ENCODE results near the gene CNTF.

DNA sequence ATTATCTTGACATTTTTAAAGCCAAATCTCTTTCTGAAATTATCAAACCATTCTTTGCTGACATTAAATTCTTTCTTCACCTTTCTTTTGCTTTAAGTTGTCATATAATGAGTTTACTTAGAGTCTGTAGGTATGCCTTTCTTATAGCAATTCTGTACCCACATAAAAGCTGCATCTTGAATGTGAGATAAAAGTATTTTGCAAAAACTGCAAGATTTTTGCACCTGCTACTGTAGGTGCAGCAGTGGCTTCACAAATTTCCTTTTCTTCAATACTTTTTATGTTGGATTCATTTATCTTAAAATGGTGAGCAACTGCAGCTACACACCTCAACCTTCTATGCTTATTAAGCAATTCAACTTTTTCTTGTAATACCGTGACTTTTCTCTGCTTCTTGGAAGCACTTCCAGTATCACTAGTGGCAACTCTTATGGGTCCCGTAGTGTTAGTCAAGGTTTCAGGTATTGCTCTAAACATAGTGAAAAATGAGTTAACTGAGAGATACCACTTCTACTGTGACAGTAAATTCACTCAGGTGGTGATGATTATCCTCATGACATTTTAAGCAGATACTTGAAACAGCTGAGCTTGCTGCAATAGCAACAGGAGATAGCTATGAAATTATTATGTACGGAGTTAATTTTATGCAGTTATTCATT is 24.9 kb upstream of the CNTF start:
- TF ChIP-seq, protein P1, sequence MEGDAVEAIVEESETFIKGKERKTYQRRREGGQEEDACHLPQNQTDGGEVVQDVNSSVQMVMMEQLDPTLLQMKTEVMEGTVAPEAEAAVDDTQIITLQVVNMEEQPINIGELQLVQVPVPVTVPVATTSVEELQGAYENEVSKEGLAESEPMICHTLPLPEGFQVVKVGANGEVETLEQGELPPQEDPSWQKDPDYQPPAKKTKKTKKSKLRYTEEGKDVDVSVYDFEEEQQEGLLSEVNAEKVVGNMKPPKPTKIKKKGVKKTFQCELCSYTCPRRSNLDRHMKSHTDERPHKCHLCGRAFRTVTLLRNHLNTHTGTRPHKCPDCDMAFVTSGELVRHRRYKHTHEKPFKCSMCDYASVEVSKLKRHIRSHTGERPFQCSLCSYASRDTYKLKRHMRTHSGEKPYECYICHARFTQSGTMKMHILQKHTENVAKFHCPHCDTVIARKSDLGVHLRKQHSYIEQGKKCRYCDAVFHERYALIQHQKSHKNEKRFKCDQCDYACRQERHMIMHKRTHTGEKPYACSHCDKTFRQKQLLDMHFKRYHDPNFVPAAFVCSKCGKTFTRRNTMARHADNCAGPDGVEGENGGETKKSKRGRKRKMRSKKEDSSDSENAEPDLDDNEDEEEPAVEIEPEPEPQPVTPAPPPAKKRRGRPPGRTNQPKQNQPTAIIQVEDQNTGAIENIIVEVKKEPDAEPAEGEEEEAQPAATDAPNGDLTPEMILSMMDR (IDR thresholded peaks at IDR 0.05), result no peak
- TF ChIP-seq IRF2 (CRISPR knock-in tag; IDR thresholded peaks at IDR 0.05; ENCODE audit: borderline replicate concordance, low read depth), result no peak
- TF ChIP-seq, protein P2, sequence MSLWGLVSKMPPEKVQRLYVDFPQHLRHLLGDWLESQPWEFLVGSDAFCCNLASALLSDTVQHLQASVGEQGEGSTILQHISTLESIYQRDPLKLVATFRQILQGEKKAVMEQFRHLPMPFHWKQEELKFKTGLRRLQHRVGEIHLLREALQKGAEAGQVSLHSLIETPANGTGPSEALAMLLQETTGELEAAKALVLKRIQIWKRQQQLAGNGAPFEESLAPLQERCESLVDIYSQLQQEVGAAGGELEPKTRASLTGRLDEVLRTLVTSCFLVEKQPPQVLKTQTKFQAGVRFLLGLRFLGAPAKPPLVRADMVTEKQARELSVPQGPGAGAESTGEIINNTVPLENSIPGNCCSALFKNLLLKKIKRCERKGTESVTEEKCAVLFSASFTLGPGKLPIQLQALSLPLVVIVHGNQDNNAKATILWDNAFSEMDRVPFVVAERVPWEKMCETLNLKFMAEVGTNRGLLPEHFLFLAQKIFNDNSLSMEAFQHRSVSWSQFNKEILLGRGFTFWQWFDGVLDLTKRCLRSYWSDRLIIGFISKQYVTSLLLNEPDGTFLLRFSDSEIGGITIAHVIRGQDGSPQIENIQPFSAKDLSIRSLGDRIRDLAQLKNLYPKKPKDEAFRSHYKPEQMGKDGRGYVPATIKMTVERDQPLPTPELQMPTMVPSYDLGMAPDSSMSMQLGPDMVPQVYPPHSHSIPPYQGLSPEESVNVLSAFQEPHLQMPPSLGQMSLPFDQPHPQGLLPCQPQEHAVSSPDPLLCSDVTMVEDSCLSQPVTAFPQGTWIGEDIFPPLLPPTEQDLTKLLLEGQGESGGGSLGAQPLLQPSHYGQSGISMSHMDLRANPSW (CRISPR knock-in tag; conservative IDR thresholded peaks at IDR 0.05; ENCODE audit: low read depth), result no peak
- TF ChIP-seq, protein P3, sequence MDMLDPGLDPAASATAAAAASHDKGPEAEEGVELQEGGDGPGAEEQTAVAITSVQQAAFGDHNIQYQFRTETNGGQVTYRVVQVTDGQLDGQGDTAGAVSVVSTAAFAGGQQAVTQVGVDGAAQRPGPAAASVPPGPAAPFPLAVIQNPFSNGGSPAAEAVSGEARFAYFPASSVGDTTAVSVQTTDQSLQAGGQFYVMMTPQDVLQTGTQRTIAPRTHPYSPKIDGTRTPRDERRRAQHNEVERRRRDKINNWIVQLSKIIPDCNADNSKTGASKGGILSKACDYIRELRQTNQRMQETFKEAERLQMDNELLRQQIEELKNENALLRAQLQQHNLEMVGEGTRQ (CRISPR knock-in tag; IDR thresholded peaks at IDR 0.05), result no peak
